K562 (cell line): ENCODE measurements around the gene FAM181B. TPM values are rescaled to one million over a fixed set of nuclear protein-coding genes. Genes with fewer than 3 reads are reported as not detected.

Source experiments
- ATAC-seq: fragments of 200-7000 bp; cut with Tn5 transposase; 3 replicates; pipeline ENCODE4 v1.9.1; 2020; ENCODE audit warnings: moderate library complexity
- BruUV-seq: library from RNA; stranded (reverse); fragments of 400-500 nt; replicated peaks from 2 replicates; lab custom pipeline; 2021; lab: Mats Ljungman, UMichigan
- CTCF ChIA-PET: fragments of 300-600 bp; formaldehyde crosslinking; extraction: SDS; loops from one replicate; lab custom pipeline; 2021; ENCODE audit warnings: low intra/inter-chr PET ratio; lab: Yijun Ruan, JAX
- POLR2A ChIA-PET: fragments of 300-600, 350-650 bp; sonication (Branson Sonifier 250); formaldehyde crosslinking; extraction: SDS; loops from one replicate; lab custom pipeline; 2021; ENCODE audit warnings: antibody characterized with exemption, inconsistent platforms; lab: Yijun Ruan, JAX
- DNase-seq, 4 experiments: peaks; one replicate each; pipeline versions ENCODE4 v3.0.0 to v3.0.0-alpha.2; 2011 to 2018; ENCODE audit warnings: low spot score in 3 of 4, mixed read lengths in 3 of 4; ENCODE audit errors: extremely low read depth in 1 of 4
- FAIRE-seq: peaks from 2 replicates; lab custom pipeline; 2011; peaks lifted over from hg19 to GRCh38; lab: Jason Lieb, UNC
- H2AFZ ChIP-seq: 2 replicates; pipeline ENCODE4 v1.6.0; 2011; ENCODE audit warnings: low read depth, low read length, control low read depth, inconsistent platforms
- H3K27ac ChIP-seq: fragments of 200-600 bp; 3 replicates; pipeline ENCODE4 v1.8.0; 2011; ENCODE audit warnings: low read depth, mild to moderate bottlenecking, control low read depth, inconsistent platforms, low read length, moderate library complexity, mixed read lengths; ENCODE audit errors: extremely low read depth
- H3K27me3 ChIP-seq, 2 experiments: fragments of 300-600 bp in 1 of 2; 2 replicates in 1 of 2; 3 replicates in 1 of 2; pipeline versions ENCODE4 v1.6.0 to v1.8.0; 2011; ENCODE audit warnings: inconsistent platforms in 2 of 2, low read length in 2 of 2, mild to moderate bottlenecking in 1 of 2, mixed read lengths in 1 of 2, moderate library complexity in 1 of 2; ENCODE audit not compliant: control insufficient read depth in 2 of 2, insufficient read depth in 2 of 2
- H3K36me3 ChIP-seq: fragments of 300-600 bp; 3 replicates; pipeline ENCODE4 v1.8.0; 2011; ENCODE audit warnings: mild to moderate bottlenecking, low read length, inconsistent platforms; ENCODE audit not compliant: control insufficient read depth, insufficient read depth
- H3K4me1 ChIP-seq, 2 experiments: fragments of 200-600 bp in 1 of 2; replicated peaks in 1 of 2; 2 replicates in 1 of 2; 3 replicates in 1 of 2; pipeline versions ENCODE4 v1.5.1 to v1.8.0; 2011; ENCODE audit warnings: inconsistent platforms in 2 of 2, low read length in 2 of 2, mild to moderate bottlenecking in 1 of 2, mixed read lengths in 1 of 2, moderate library complexity in 1 of 2; ENCODE audit not compliant: control insufficient read depth in 2 of 2, insufficient read depth in 2 of 2
- H3K4me2 ChIP-seq: 2 replicates; pipeline ENCODE4 v1.6.1; 2011; ENCODE audit warnings: low read length, control low read depth, inconsistent platforms, mixed read lengths; ENCODE audit not compliant: insufficient read depth
- H3K4me3 ChIP-seq: fragments of 200-600 bp; sonication (generic), shearing (Covaris generic); 2 replicates; pipeline ENCODE4 v1.5.1; 2016; ENCODE audit warnings: control low read depth, inconsistent platforms
- H3K79me2 ChIP-seq: fragments of 200-600 bp; 3 replicates; pipeline ENCODE4 v1.8.0; 2011; ENCODE audit warnings: low read length, inconsistent platforms; ENCODE audit not compliant: control insufficient read depth, insufficient read depth
- H3K9ac ChIP-seq, 2 experiments: 2 replicates each; pipeline versions ENCODE4 v1.6.0 to v1.6.1; 2011; ENCODE audit warnings: low read depth in 2 of 2, low read length in 2 of 2, control low read depth in 1 of 2, inconsistent platforms in 1 of 2, mild to moderate bottlenecking in 1 of 2, mixed read lengths in 1 of 2; ENCODE audit not compliant: insufficient read depth in 1 of 2
- H3K9me1 ChIP-seq: one replicate; pipeline ENCODE4 v1.6.0; 2011; ENCODE audit warnings: inconsistent platforms, mild to moderate bottlenecking, low read length, moderate library complexity; ENCODE audit not compliant: control insufficient read depth, insufficient read depth
- H3K9me3 ChIP-seq: replicated peaks from 2 replicates; pipeline ENCODE4 v1.5.1; 2011; ENCODE audit warnings: low read depth, low read length, inconsistent platforms; ENCODE audit not compliant: control insufficient read depth, insufficient read depth
- H4K20me1 ChIP-seq: replicated peaks from 2 replicates; pipeline ENCODE4 v1.6.1; 2011; ENCODE audit warnings: low read length, inconsistent platforms, mixed read lengths; ENCODE audit not compliant: control insufficient read depth, insufficient read depth
- ADNP ChIP-seq: fragments of 200-800 bp; sonication (Bioruptor generic); IDR thresholded peaks from 2 replicates; pipeline ENCODE4 v1.6.1; 2016; ENCODE audit warnings: missing genetic modification characterization, missing compliant biosample characterization
- ASH1L ChIP-seq: fragments of 450-650 bp; IDR thresholded peaks from 2 replicates; pipeline ENCODE4 v1.6.1; 2018; ENCODE audit warnings: borderline replicate concordance, mild to moderate bottlenecking, low read depth; ENCODE audit not compliant: partially characterized antibody
- ETV6 ChIP-seq, 3 experiments: fragments of 150-350 bp in 1 of 3; sonication (generic) in 1 of 3; formaldehyde crosslinking in 1 of 3; IDR thresholded peaks; 2 replicates each; pipeline versions ENCODE4 v1.6.1 to v1.8.0; 2014 to 2022; ENCODE audit warnings: borderline replicate concordance in 2 of 3, low read depth in 2 of 3, antibody characterized with exemption in 1 of 3, low read length in 1 of 3, mild to moderate bottlenecking in 1 of 3, missing genetic modification reagents in 1 of 3
- FOXA1 ChIP-seq: fragments of 450-650 bp; IDR thresholded peaks from 2 replicates; pipeline ENCODE4 v1.6.1; 2016; ENCODE audit warnings: mild to moderate bottlenecking, borderline replicate concordance
- FOXK2 ChIP-seq, 2 experiments: fragments of 450-650 bp; IDR thresholded peaks in 1 of 2; conservative IDR thresholded peaks in 1 of 2; 2 replicates each; pipeline ENCODE4 v1.6.1; 2016; ENCODE audit warnings: low read depth in 2 of 2, mild to moderate bottlenecking in 1 of 2
- NCOA6 ChIP-seq: fragments of 450-650 bp; IDR thresholded peaks from 2 replicates; pipeline ENCODE4 v1.6.1; 2017; ENCODE audit warnings: mild to moderate bottlenecking
- POLR3G ChIP-seq: IDR thresholded peaks from 2 replicates; pipeline ENCODE4 v1.6.1; 2011; ENCODE audit not compliant: insufficient read length, insufficient replicate concordance; ENCODE audit errors: extremely low read depth
- SNRNP70 ChIP-seq: fragments of 200-400 bp; formaldehyde crosslinking; optimal IDR thresholded peaks from 2 replicates; pipeline ENCODE3; 2017; ENCODE audit warnings: low read depth, low read length
- STAT5B ChIP-seq: fragments of 250-450 bp; sonication (Bioruptor Pico); IDR thresholded peaks from 2 replicates; pipeline ENCODE4 v1.8.0; 2021; ENCODE audit warnings: mild to moderate bottlenecking, inconsistent platforms
- TAF1 ChIP-seq: IDR thresholded peaks from 2 replicates; pipeline ENCODE4 v1.6.1; 2011; ENCODE audit warnings: mild to moderate bottlenecking, low read length, moderate library complexity; ENCODE audit not compliant: insufficient read depth, control insufficient read depth, severe bottlenecking; ENCODE audit errors: extremely low read depth
- TCF7 ChIP-seq: sonication (generic); IDR thresholded peaks from 2 replicates; pipeline ENCODE4 v1.6.1; 2016; ENCODE audit warnings: antibody characterized with exemption, borderline replicate concordance
- ZFP36 ChIP-seq: fragments of 150-350 bp; IDR thresholded peaks from 2 replicates; pipeline ENCODE4 v1.6.1; 2018; ENCODE audit warnings: low read length, low read depth; ENCODE audit not compliant: partially characterized antibody
- ZNF24 ChIP-seq: fragments of 450-650 bp; IDR thresholded peaks from 2 replicates; pipeline ENCODE4 v1.6.1; 2016
- WGBS: fragments of 100-300 bp; shearing (Covaris generic); methylation state at CpG from one replicate; pipeline ENCODE4 v1.1.6; 2016; ENCODE audit warnings: low coverage, mixed read lengths; ENCODE audit not compliant: insufficient coverage; ENCODE audit errors: missing lambda C conversion rate; 5-methylcytosine and 5-hydroxymethylcytosine counted together
- in situ Hi-C: fragments of 300-500 bp; cut with MboI; formaldehyde crosslinking; loops from 4 replicates; pipeline ENCODE4 v1.15.0; 2018; ENCODE audit warnings: inconsistent platforms, mixed read lengths
- intact Hi-C: fragments of 100-400 bp; cut with micrococcal nuclease; formaldehyde crosslinking; loops from 2 replicates; pipeline ENCODE4 v1.14.2; 2022
- polyA plus RNA-seq, 8 experiments: library from polyadenylated mRNA; depleted of rRNA in 4 of 8; stranded (reverse) in 5 of 8; unstranded in 3 of 8; fragments of >200 nt; fragmentation: Nextera tagmentation in 2 of 8; fragmentation: Illumina TruSeq in 1 of 8; extraction: Ambion mirVana in 2 of 8; extraction: Trizol in 1 of 8; gene quantifications; 2 replicates each; pipeline versions ENCODE4 v1.2.1 to v1.2.3, GENCODE V29; 2011 to 2014; ENCODE audit warnings: inconsistent platforms in 1 of 8, missing spikeins in 1 of 8
- total RNA-seq, 7 experiments: library from RNA; depleted of rRNA in 6 of 7; stranded (reverse); fragments of >200 nt in 6 of 7; fragmentation: Illumina TruSeq in 2 of 7; extraction: Trizol in 2 of 7; gene quantifications; 2 replicates each; pipeline versions ENCODE4 v1.2.1 to v1.2.3, GENCODE V29; 2011 to 2021; ENCODE audit warnings: low replicate concordance in 1 of 7
- TF ChIP-seq, protein P1 (sequence below): fragments of 450-650 bp; IDR thresholded peaks from 2 replicates; pipeline ENCODE4 v1.6.1; 2018; ENCODE audit warnings: mild to moderate bottlenecking, low read depth; ENCODE audit not compliant: partially characterized antibody
- TF ChIP-seq, protein P2 (sequence below): fragments of 250-450 bp; sonication (Bioruptor Pico); IDR thresholded peaks from 2 replicates; pipeline ENCODE4 v1.4.0; 2020
- TF ChIP-seq, protein P3 (sequence below): fragments of 450-650 bp; IDR thresholded peaks from 2 replicates; pipeline ENCODE4 v1.6.1; 2018; ENCODE audit not compliant: partially characterized antibody

The FAM181B gene
- total and polyA plus RNA-seq, 9 of the 15 experiments (the other 6 are each of a cell fraction or from before 2014, with no cell fraction given) = 0.01 TPM; not detected in 8

DNA sequence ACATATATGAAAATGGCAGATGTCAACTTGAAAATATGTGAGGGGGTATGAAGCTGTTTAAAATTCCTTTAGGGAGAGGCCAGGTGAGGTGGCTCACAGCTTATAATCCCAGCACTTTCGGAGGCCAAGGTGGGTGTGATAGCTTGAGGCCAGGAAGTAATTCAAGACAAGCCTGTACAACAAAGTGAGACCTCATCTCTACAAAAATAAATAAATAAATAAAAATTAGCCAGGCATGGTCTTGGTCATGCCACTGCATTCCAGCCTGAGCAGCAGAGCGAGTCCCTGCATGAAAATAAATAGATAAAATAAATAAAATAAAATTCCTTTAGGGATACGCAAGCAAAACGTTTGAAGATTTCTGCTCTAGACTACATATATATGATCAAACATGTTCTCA, 38.1 kb upstream of the FAM181B start:
- Histone ChIP-seq H3K36me3 (no peaks in the 10 kb centered on the region), H3K79me2 (no peaks in the 10 kb centered on the region), H3K4me3 (no peak overlapping the region), H3K9me3 (no peaks in the 10 kb centered on the region), H2AFZ (no peak overlapping the region), H3K27ac (no peak overlapping the region), H3K4me1 (peaks cover 0 to 5% of the 10 kb centered on the region in 2 experiments; a peak in 2 of 5 replicates), H4K20me1 (no peaks in the 10 kb centered on the region), H3K4me2 (no peak overlapping the region), H3K9ac (no peak overlapping the region), H3K9me1 (no peaks in the 10 kb centered on the region), H3K27me3 (no peaks in the 10 kb centered on the region)
- no TSS peak for BruUV-seq
- no peak for DNase-seq
- in situ Hi-C loops = no loop called here
- no peak for ATAC-seq
- WGBS = 42% methylated on average over 4 of the region's 4 CpGs
- no peak for FAIRE-seq
- ChIA-PET POLR2A (interaction anchor here (1.0 kb wide), 1 partner anchor 70 kb away, joined by 3 read pairs; no protein-coding TSS in a partner anchor), CTCF (no interaction called here)
- intact Hi-C loops = no loop called here
- TF ChIP-seq STAT5B = no peak
- TF ChIP-seq POLR3G = no peak
- TF ChIP-seq FOXK2 (conservative IDR thresholded peaks at IDR 0.05 in 1 of 2, IDR thresholded peaks at IDR 0.05 in 1 of 2; ENCODE audit: low read depth in 2 of 2) = no peak
- TF ChIP-seq, protein P1, sequence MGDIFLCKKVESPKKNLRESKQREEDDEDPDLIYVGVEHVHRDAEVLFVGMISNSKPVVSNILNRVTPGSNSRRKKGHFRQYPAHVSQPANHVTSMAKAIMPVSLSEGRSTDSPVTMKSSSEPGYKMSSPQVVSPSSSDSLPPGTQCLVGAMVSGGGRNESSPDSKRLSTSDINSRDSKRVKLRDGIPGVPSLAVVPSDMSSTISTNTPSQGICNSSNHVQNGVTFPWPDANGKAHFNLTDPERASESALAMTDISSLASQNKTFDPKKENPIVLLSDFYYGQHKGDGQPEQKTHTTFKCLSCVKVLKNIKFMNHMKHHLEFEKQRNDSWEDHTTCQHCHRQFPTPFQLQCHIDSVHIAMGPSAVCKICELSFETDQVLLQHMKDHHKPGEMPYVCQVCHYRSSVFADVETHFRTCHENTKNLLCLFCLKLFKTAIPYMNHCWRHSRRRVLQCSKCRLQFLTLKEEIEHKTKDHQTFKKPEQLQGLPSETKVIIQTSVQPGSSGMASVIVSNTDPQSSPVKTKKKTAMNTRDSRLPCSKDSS = no peak
- TF ChIP-seq ZFP36 = no peak
- TF ChIP-seq ADNP (tag) = no peak
- TF ChIP-seq SNRNP70 = no peak
- TF ChIP-seq ETV6 (IDR thresholded peaks at IDR 0.05; ENCODE audit: borderline replicate concordance in 1 of 2, low read depth in 2 of 2, low read length in 1 of 2) = no peak
- no peak for TF ChIP-seq ETV6 (CRISPR knock-in tag; IDR thresholded peaks at IDR 0.05; ENCODE audit: borderline replicate concordance)
- TF ChIP-seq NCOA6 = no peak
- TF ChIP-seq ASH1L = no peak
- TF ChIP-seq ZNF24 = no peak
- no peak for TF ChIP-seq TAF1
- TF ChIP-seq, protein P2, sequence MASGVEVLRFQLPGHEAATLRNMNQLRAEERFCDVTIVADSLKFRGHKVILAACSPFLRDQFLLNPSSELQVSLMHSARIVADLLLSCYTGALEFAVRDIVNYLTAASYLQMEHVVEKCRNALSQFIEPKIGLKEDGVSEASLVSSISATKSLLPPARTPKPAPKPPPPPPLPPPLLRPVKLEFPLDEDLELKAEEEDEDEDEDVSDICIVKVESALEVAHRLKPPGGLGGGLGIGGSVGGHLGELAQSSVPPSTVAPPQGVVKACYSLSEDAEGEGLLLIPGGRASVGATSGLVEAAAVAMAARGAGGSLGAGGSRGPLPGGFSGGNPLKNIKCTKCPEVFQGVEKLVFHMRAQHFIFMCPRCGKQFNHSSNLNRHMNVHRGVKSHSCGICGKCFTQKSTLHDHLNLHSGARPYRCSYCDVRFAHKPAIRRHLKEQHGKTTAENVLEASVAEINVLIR (CRISPR knock-in tag) = no peak
- no peak for TF ChIP-seq FOXA1
- no peak for TF ChIP-seq TCF7
- TF ChIP-seq, protein P3, sequence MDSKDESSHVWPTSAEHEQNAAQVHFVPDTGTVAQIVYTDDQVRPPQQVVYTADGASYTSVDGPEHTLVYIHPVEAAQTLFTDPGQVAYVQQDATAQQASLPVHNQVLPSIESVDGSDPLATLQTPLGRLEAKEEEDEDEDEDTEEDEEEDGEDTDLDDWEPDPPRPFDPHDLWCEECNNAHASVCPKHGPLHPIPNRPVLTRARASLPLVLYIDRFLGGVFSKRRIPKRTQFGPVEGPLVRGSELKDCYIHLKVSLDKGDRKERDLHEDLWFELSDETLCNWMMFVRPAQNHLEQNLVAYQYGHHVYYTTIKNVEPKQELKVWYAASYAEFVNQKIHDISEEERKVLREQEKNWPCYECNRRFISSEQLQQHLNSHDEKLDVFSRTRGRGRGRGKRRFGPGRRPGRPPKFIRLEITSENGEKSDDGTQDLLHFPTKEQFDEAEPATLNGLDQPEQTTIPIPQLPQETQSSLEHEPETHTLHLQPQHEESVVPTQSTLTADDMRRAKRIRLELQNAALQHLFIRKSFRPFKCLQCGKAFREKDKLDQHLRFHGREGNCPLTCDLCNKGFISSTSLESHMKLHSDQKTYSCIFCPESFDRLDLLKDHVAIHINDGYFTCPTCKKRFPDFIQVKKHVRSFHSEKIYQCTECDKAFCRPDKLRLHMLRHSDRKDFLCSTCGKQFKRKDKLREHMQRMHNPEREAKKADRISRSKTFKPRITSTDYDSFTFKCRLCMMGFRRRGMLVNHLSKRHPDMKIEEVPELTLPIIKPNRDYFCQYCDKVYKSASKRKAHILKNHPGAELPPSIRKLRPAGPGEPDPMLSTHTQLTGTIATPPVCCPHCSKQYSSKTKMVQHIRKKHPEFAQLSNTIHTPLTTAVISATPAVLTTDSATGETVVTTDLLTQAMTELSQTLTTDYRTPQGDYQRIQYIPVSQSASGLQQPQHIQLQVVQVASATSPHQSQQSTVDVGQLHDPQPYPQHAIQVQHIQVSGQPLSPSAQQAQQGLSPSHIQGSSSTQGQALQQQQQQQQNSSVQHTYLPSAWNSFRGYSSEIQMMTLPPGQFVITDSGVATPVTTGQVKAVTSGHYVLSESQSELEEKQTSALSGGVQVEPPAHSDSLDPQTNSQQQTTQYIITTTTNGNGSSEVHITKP = no peak
